ENCODE data around the gene BCL2L12. TPM values are rescaled to one million over a fixed set of nuclear protein-coding genes. Genes with fewer than 3 reads are reported as not detected.

The BCL2L12 gene
- total and polyA plus RNA-seq, 2 donors (not counting 1 experiment from before 2014, with no cell fraction given) = 19.9 to 22.1 TPM

- DNase-seq = no peak
- H3K27ac Mint-ChIP-seq = no peak overlapping the region
- Histone ChIP-seq H3K79me2 (ENCODE audit: control insufficient read depth, insufficient read depth, low read length) (peaks cover 14% of the 10 kb centered on the region), H3K27ac (ENCODE audit: low read length in 2 of 2) (no peak overlapping the region), H3K9me3 (ENCODE audit: control extremely low read depth in 1 of 3, control insufficient read depth in 2 of 3, insufficient read depth in 1 of 3, low read length in 2 of 3) (no peaks in the 10 kb centered on the region), H3K36me3 (replicated peaks in 1 of 2; ENCODE audit: control extremely low read depth in 1 of 2, control insufficient read depth in 1 of 2, extremely low read depth in 1 of 2, insufficient read depth in 2 of 2, low read length in 1 of 2) (peaks cover 0 to 21% of the 10 kb centered on the region in 2 experiments), H3K4me2 (replicated peaks; ENCODE audit: low read depth, low read length, poor library complexity, severe bottlenecking) (no peak overlapping the region), H4K20me1 (ENCODE audit: control insufficient read depth, insufficient read depth, low read length, poor library complexity, severe bottlenecking) (peaks cover 33% of the 10 kb centered on the region), H3K9ac (ENCODE audit: low read length) (no peak overlapping the region), H2AFZ (ENCODE audit: insufficient read depth, low read depth, low read length, poor library complexity, severe bottlenecking) (no peak overlapping the region), H3K4me3 (ENCODE audit: control extremely low read depth in 1 of 5, extremely low read depth in 1 of 5, insufficient read depth in 1 of 5, low read depth in 2 of 5, low read length in 4 of 5) (no peak overlapping the region), H3K27me3 (replicated peaks in 1 of 4; ENCODE audit: control extremely low read depth in 1 of 4, control insufficient read depth in 3 of 4, insufficient read depth in 4 of 4, low read length in 3 of 4) (no peaks in the 10 kb centered on the region), H3K4me1 (ENCODE audit: control insufficient read depth in 2 of 2, insufficient read depth in 2 of 2, low read length in 2 of 2) (no peaks in the 10 kb centered on the region)
- ATAC-seq (ENCODE audit: low read depth) = no peak
- no peak for TF ChIP-seq EZH2 (IDR thresholded peaks at IDR 0.05; ENCODE audit: borderline replicate concordance, insufficient read depth, low read depth, low read length, poor library complexity, severe bottlenecking)
- no peak for TF ChIP-seq CTCF (IDR thresholded peaks at IDR 0.05)
- no peaks in the 10 kb centered on the region for H3K9me3 Mint-ChIP-seq (ENCODE audit: insufficient read depth)
- ChIA-PET CTCF (no interaction called here), POLR2A (interaction anchor here (0.5 to 1.3 kb wide), 2 partner anchors 15 to 395 kb away, joined by 3 to 6 read pairs; partner anchors contain the start of gene RRAS)
- H3K27me3 Mint-ChIP-seq = no peaks in the 10 kb centered on the region
- 97% methylated on average over 15 of the region's 27 CpGs for WGBS (ENCODE audit: insufficient coverage)
- intact Hi-C loops (cut with micrococcal nuclease) = no loop called here
- H3K4me3 Mint-ChIP-seq = no peak overlapping the region
- no peaks in the 10 kb centered on the region for H3K4me1 Mint-ChIP-seq
These were observed 40.5 kb upstream of the BCL2L12 start for GRCh38 chr19:49624967-49625910.

DNA sequence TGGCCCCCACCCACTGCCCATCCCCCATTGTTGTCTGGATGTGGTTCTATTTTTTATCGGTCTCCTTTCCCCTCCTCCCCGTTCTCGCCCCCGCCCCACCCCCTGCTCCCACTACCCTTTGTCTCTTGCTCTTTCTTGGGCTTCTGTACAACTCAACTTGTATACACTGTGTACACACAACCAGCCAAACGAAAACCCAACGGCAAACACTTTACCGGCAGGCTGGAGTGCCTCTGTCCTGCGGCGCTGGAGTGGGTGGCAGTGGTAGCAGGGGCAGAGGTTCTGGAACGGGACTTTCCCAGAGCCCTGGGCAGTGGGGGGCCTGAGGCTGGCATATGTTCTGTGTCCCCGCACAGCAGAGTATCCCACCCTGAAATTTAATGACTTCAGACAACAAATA lies 39.5 kb upstream of the BCL2L12 start:
- intact Hi-C loops (cut with micrococcal nuclease) = no loop called here
- peaks cover 9% of the 10 kb centered on the region for H3K79me2 ChIP-seq (ENCODE audit: control insufficient read depth, insufficient read depth, low read length)
- TF ChIP-seq CTCF (IDR thresholded peaks at IDR 0.05) = no peak
- no peak for TF ChIP-seq EZH2 (IDR thresholded peaks at IDR 0.05; ENCODE audit: borderline replicate concordance, insufficient read depth, low read depth, low read length, poor library complexity, severe bottlenecking)

More for the DNA sequence above, 39.5 kb upstream of the BCL2L12 start:
- H3K27ac ChIP-seq (ENCODE audit: low read length in 2 of 2) = no peak overlapping the region
- Mint-ChIP-seq H3K4me1 (no peaks in the 10 kb centered on the region), H3K27ac (no peak overlapping the region), H3K27me3 (no peaks in the 10 kb centered on the region), H3K9me3 (ENCODE audit: insufficient read depth) (no peaks in the 10 kb centered on the region), H3K4me3 (no peak overlapping the region)
- H2AFZ ChIP-seq (ENCODE audit: insufficient read depth, low read depth, low read length, poor library complexity, severe bottlenecking) = no peak overlapping the region
- H3K9ac ChIP-seq (ENCODE audit: low read length) = no peak overlapping the region
- no peak overlapping the region for H3K4me2 ChIP-seq (replicated peaks; ENCODE audit: low read depth, low read length, poor library complexity, severe bottlenecking)
- H4K20me1 ChIP-seq (ENCODE audit: control insufficient read depth, insufficient read depth, low read length, poor library complexity, severe bottlenecking) = peaks cover 24% of the 10 kb centered on the region
- no peak overlapping the region for H3K4me3 ChIP-seq (ENCODE audit: control extremely low read depth in 1 of 5, extremely low read depth in 1 of 5, insufficient read depth in 1 of 5, low read depth in 2 of 5, low read length in 4 of 5)
- H3K4me1 ChIP-seq (ENCODE audit: control insufficient read depth in 2 of 2, insufficient read depth in 2 of 2, low read length in 2 of 2) = no peaks in the 10 kb centered on the region
- 100% methylated on average over 6 of the region's 11 CpGs for WGBS (ENCODE audit: insufficient coverage)
- CTCF ChIA-PET = no interaction called here
- DNase-seq = no peak
- POLR2A ChIA-PET = interaction anchor here (1.3 kb wide), 1 partner anchor 14 kb away, joined by 6 read pairs; the partner anchor contains the start of gene RRAS
- no peaks in the 10 kb centered on the region for H3K9me3 ChIP-seq (ENCODE audit: control extremely low read depth in 1 of 3, control insufficient read depth in 2 of 3, insufficient read depth in 1 of 3, low read length in 2 of 3)
- H3K27me3 ChIP-seq (replicated peaks in 1 of 4; ENCODE audit: control extremely low read depth in 1 of 4, control insufficient read depth in 3 of 4, insufficient read depth in 4 of 4, low read length in 3 of 4) = no peaks in the 10 kb centered on the region
- H3K36me3 ChIP-seq (replicated peaks in 1 of 2; ENCODE audit: control extremely low read depth in 1 of 2, control insufficient read depth in 1 of 2, extremely low read depth in 1 of 2, insufficient read depth in 2 of 2, low read length in 1 of 2) = peaks cover 0 to 15% of the 10 kb centered on the region in 2 experiments
- ATAC-seq (ENCODE audit: low read depth) = no peak

Measured in B cell (primary cell).